ENCODE data around the gene NALCN. TPM values are rescaled to one million over a fixed set of nuclear protein-coding genes. Genes with fewer than 3 reads are reported as not detected.

Gene NALCN
- total and polyA plus RNA-seq, 8 donors, result 0.26 to 1.9 (median 0.74) TPM

- Histone ChIP-seq H3K36me3 (no peaks in the 10 kb centered on the region), H3K9me3 (no peaks in the 10 kb centered on the region), H3K27me3 (no peaks in the 10 kb centered on the region), H3K27ac (no peak overlapping the region), H3K4me1 (no peaks in the 10 kb centered on the region), H3K4me3 (no peak overlapping the region)
- DNase-seq (no peak), ATAC-seq (no peak)
- intact Hi-C loops (cut with DNase I), result no loop called here
- TF ChIP-seq CTCF (IDR thresholded peaks at IDR 0.05), result no peak
Observed at GRCh38 chr13:101332583-101332982, 83.7 kb downstream of the NALCN start.

- Histone ChIP-seq H3K4me1 (no peaks in the 10 kb centered on the region), H3K36me3 (no peaks in the 10 kb centered on the region), H3K4me3 (no peak overlapping the region), H3K27ac (no peak overlapping the region), H3K27me3 (no peaks in the 10 kb centered on the region), H3K9me3 (no peaks in the 10 kb centered on the region)
- DNase-seq, result no peak
- intact Hi-C loops (cut with DNase I), result no loop called here
- ATAC-seq, result no peak
- TF ChIP-seq CTCF (IDR thresholded peaks at IDR 0.05), result no peak
Observed at GRCh38 chr13:101331731-101332130, 84.6 kb downstream of the NALCN start.

GRCh38 chr13:101327871-101328270 lies 88.4 kb downstream of the NALCN start:
- H3K4me1 ChIP-seq, result no peaks in the 10 kb centered on the region
- intact Hi-C loops (cut with DNase I), result no loop called here
- H3K9me3 ChIP-seq, result no peaks in the 10 kb centered on the region
- H3K27me3 ChIP-seq, result no peaks in the 10 kb centered on the region
- ATAC-seq, result no peak
- H3K27ac ChIP-seq, result no peak overlapping the region
- no peaks in the 10 kb centered on the region for H3K36me3 ChIP-seq
- H3K4me3 ChIP-seq, result no peak overlapping the region
- TF ChIP-seq CTCF (IDR thresholded peaks at IDR 0.05), result no peak
- peak in 2 of 4 donors; percentile 4 to 11 for DNase-seq

GRCh38 chr13:101326710-101327109 lies 89.6 kb downstream of the NALCN start:
- Histone ChIP-seq H3K4me1 (no peaks in the 10 kb centered on the region), H3K9me3 (no peaks in the 10 kb centered on the region)

GRCh38 chr13:101325423-101325822 lies 90.9 kb downstream of the NALCN start:
- no peaks in the 10 kb centered on the region for H3K27me3 ChIP-seq

More at GRCh38 chr13:101326710-101327109, 89.6 kb downstream of the NALCN start:
- no peak overlapping the region for H3K27ac ChIP-seq
- DNase-seq (no peak), ATAC-seq (no peak)
- no peak overlapping the region for H3K4me3 ChIP-seq
- no peaks in the 10 kb centered on the region for H3K36me3 ChIP-seq
- H3K27me3 ChIP-seq, result no peaks in the 10 kb centered on the region
- no peak for TF ChIP-seq CTCF (IDR thresholded peaks at IDR 0.05)
- intact Hi-C loops (cut with DNase I), result no loop called here

More at GRCh38 chr13:101325423-101325822, 90.9 kb downstream of the NALCN start:
- Histone ChIP-seq H3K36me3 (no peaks in the 10 kb centered on the region), H3K9me3 (peaks cover 0 to 2% of the 10 kb centered on the region in 2 donors), H3K27ac (no peak overlapping the region), H3K4me3 (no peak overlapping the region), H3K4me1 (no peaks in the 10 kb centered on the region)
- intact Hi-C loops (cut with DNase I), result no loop called here
- no peak for ATAC-seq
- TF ChIP-seq CTCF (IDR thresholded peaks at IDR 0.05), result no peak
- DNase-seq, result no peak

Data from left lung (tissue), 10 donors.